H1 (cell line): Measurements from ENCODE around the gene H6PD. TPM values are rescaled to one million over a fixed set of nuclear protein-coding genes. Genes with fewer than 3 reads are reported as not detected.

Experiments
- CTCF ChIA-PET: fragments of 300-600 bp; sonication (Branson Sonifier 250); formaldehyde crosslinking; loops from one replicate; lab custom pipeline; 2021; ENCODE audit not compliant: partially characterized antibody; lab: Charles Lee
- POLR2A ChIA-PET: fragments of 300-600 bp; sonication (Branson Sonifier 250); formaldehyde crosslinking; loops from one replicate; lab custom pipeline; 2021; ENCODE audit warnings: inconsistent platforms; ENCODE audit not compliant: partially characterized antibody; lab: Charles Lee
- DNase-seq, 2 experiments: peaks; one replicate each; pipeline versions ENCODE4 v3.0.0 to v3.0.0-alpha.2; 2010 to 2022; ENCODE audit warnings: low spot score in 2 of 2, low read depth in 1 of 2, mixed read lengths in 1 of 2
- FAIRE-seq: peaks from 2 replicates; lab custom pipeline; 2011; peaks lifted over from hg19 to GRCh38; lab: Jason Lieb, UNC
- H2AFZ ChIP-seq: 2 replicates; pipeline ENCODE4 v1.8.1; 2012; ENCODE audit warnings: low read length, inconsistent platforms
- H2AK5ac ChIP-seq: 2 replicates; pipeline ENCODE4 v1.6.1; 2013; ENCODE audit warnings: low read depth, low read length
- H2BK120ac ChIP-seq: replicated peaks from 2 replicates; pipeline ENCODE3; 2013; ENCODE audit warnings: low read depth, low read length, inconsistent platforms
- H2BK12ac ChIP-seq: 2 replicates; pipeline ENCODE4 v1.6.1; 2013; ENCODE audit warnings: low read depth, low read length
- H2BK15ac ChIP-seq: 2 replicates; pipeline ENCODE4 v1.6.1; 2013; ENCODE audit warnings: low read length
- H2BK20ac ChIP-seq: 2 replicates; pipeline ENCODE4 v1.6.1; 2013; ENCODE audit warnings: low read length
- H2BK5ac ChIP-seq: 2 replicates; pipeline ENCODE4 v1.6.1; 2013; ENCODE audit warnings: low read depth, low read length
- H3K14ac ChIP-seq: 2 replicates; pipeline ENCODE4 v1.6.1; 2013; ENCODE audit warnings: inconsistent platforms; ENCODE audit not compliant: insufficient read length
- H3K18ac ChIP-seq: 2 replicates; pipeline ENCODE4 v1.6.1; 2013; ENCODE audit warnings: low read length; ENCODE audit errors: extremely low read depth
- H3K23ac ChIP-seq: 2 replicates; pipeline ENCODE4 v1.6.1; 2013; ENCODE audit warnings: inconsistent platforms; ENCODE audit not compliant: insufficient read length
- H3K23me2 ChIP-seq: 2 replicates; pipeline ENCODE4 v1.6.1; 2013; ENCODE audit warnings: low read depth, low read length
- H3K27ac ChIP-seq: 2 replicates; pipeline ENCODE4 v1.6.1; 2011; ENCODE audit warnings: low read depth, low read length, inconsistent platforms
- H3K27me3 ChIP-seq, 4 experiments: replicated peaks in 1 of 4; 1 replicate in 1 of 4; 2 replicates in 3 of 4; pipeline versions ENCODE4 v1.6.1 to v1.8.1; 2011 to 2013; ENCODE audit warnings: low read length in 3 of 4, mild to moderate bottlenecking in 3 of 4, inconsistent platforms in 2 of 4, mixed read lengths in 2 of 4, moderate library complexity in 1 of 4; ENCODE audit not compliant: control insufficient read depth in 3 of 4, insufficient read depth in 3 of 4; ENCODE audit errors: extremely low read depth in 1 of 4
- H3K36me3 ChIP-seq, 4 experiments: 2 replicates each; pipeline versions ENCODE4 v1.6.1 to v1.8.1; 2011 to 2013; ENCODE audit warnings: mild to moderate bottlenecking in 4 of 4, low read length in 3 of 4, moderate library complexity in 2 of 4, control low read depth in 1 of 4, inconsistent platforms in 1 of 4; ENCODE audit not compliant: insufficient read depth in 4 of 4, control insufficient read depth in 2 of 4
- H3K4ac ChIP-seq: replicated peaks from 2 replicates; pipeline ENCODE3; 2013; ENCODE audit warnings: low read length, low read depth, mixed read lengths, inconsistent platforms; ENCODE audit not compliant: insufficient read length
- H3K4me1 ChIP-seq, 4 experiments: replicated peaks in 1 of 4; 1 replicate in 1 of 4; 2 replicates in 3 of 4; pipeline versions ENCODE4 v1.6.1 to v1.8.1; 2011 to 2013; ENCODE audit warnings: low read length in 3 of 4, inconsistent platforms in 2 of 4, mixed read lengths in 1 of 4; ENCODE audit not compliant: insufficient read depth in 4 of 4, control insufficient read depth in 3 of 4
- H3K4me2 ChIP-seq, 2 experiments: 2 replicates each; pipeline versions ENCODE4 v1.6.1 to v1.8.1; 2011 to 2013; ENCODE audit warnings: low read depth in 2 of 2, low read length in 2 of 2, control low read depth in 1 of 2, inconsistent platforms in 1 of 2, mild to moderate bottlenecking in 1 of 2; ENCODE audit not compliant: insufficient read depth in 1 of 2
- H3K4me3 ChIP-seq, 4 experiments: fragments of 200-600, 300-600 bp in 1 of 4; sonication (generic), shearing (Covaris generic), sonication (Bioruptor Twin) in 1 of 4; 2 replicates each; pipeline versions ENCODE4 v1.5.1 to v1.8.1; 2011 to 2016; ENCODE audit warnings: low read length in 4 of 4, low read depth in 3 of 4, control low read depth in 2 of 4, inconsistent platforms in 2 of 4, mild to moderate bottlenecking in 2 of 4, mixed read lengths in 1 of 4, moderate library complexity in 1 of 4; ENCODE audit not compliant: insufficient read depth in 2 of 4; ENCODE audit errors: extremely low read depth in 1 of 4
- H3K56ac ChIP-seq: replicated peaks from 2 replicates; pipeline ENCODE3; 2013; ENCODE audit warnings: low read depth, mild to moderate bottlenecking, mixed read lengths, low read length, inconsistent platforms; ENCODE audit not compliant: insufficient read length
- H3K79me1 ChIP-seq: 2 replicates; pipeline ENCODE4 v1.6.1; 2013; ENCODE audit warnings: low read depth, low read length, control low read depth
- H3K79me2 ChIP-seq, 2 experiments: 2 replicates each; pipeline versions ENCODE4 v1.6.1 to v1.8.1; 2012 to 2013; ENCODE audit warnings: low read length in 2 of 2, mild to moderate bottlenecking in 2 of 2, inconsistent platforms in 1 of 2; ENCODE audit not compliant: insufficient read depth in 2 of 2, control insufficient read depth in 1 of 2
- H3K9ac ChIP-seq, 4 experiments: replicated peaks in 1 of 4; 1 replicate in 1 of 4; 2 replicates in 3 of 4; pipeline versions ENCODE4 v1.6.1 to v1.8.1; 2011 to 2013; ENCODE audit warnings: low read depth in 3 of 4, low read length in 3 of 4, control low read depth in 2 of 4, mild to moderate bottlenecking in 2 of 4, moderate library complexity in 2 of 4, inconsistent platforms in 1 of 4; ENCODE audit errors: extremely low read depth in 1 of 4
- H3K9me3 ChIP-seq, 2 experiments: 2 replicates each; pipeline versions ENCODE4 v1.6.1 to v1.8.1; 2012 to 2013; ENCODE audit warnings: mild to moderate bottlenecking in 2 of 2, moderate library complexity in 2 of 2, control low read depth in 1 of 2, inconsistent platforms in 1 of 2, low read depth in 1 of 2, low read length in 1 of 2, mixed read lengths in 1 of 2; ENCODE audit not compliant: insufficient read depth in 2 of 2
- H4K20me1 ChIP-seq, 2 experiments: replicated peaks in 1 of 2; 2 replicates each; pipeline versions ENCODE3 to v1.8.1; 2011 to 2013; ENCODE audit warnings: inconsistent platforms in 2 of 2, low read length in 2 of 2, mild to moderate bottlenecking in 1 of 2; ENCODE audit not compliant: insufficient read depth in 2 of 2, control insufficient read depth in 1 of 2
- H4K5ac ChIP-seq: 2 replicates; pipeline ENCODE4 v1.6.1; 2013; ENCODE audit warnings: low read length, low read depth, mixed read lengths, inconsistent platforms; ENCODE audit not compliant: insufficient read length
- H4K8ac ChIP-seq: 2 replicates; pipeline ENCODE4 v1.8.0; 2013; ENCODE audit warnings: mild to moderate bottlenecking, moderate library complexity, low read length, inconsistent platforms; ENCODE audit not compliant: insufficient read depth; ENCODE audit errors: extremely low read depth
- H4K91ac ChIP-seq: replicated peaks from 2 replicates; pipeline ENCODE3; 2013; ENCODE audit warnings: low read length, mixed read lengths, inconsistent platforms; ENCODE audit not compliant: insufficient read length
- ASH2L ChIP-seq: fragments of 200-600, 300-600 bp; sonication (generic); IDR thresholded peaks from one replicate; pipeline ENCODE4 v1.7.1; 2017; ENCODE audit warnings: low read length
- BRCA1 ChIP-seq: IDR thresholded peaks from 2 replicates; pipeline ENCODE4 v1.6.1; 2012; ENCODE audit warnings: low read depth, low read length, improper control_type of control experiment
- CEBPB ChIP-seq: IDR thresholded peaks from 2 replicates; pipeline ENCODE4 v1.6.1; 2012; ENCODE audit warnings: low read depth, low read length
- EP300 ChIP-seq, 2 experiments: IDR thresholded peaks; 1 replicate in 1 of 2; 2 replicates in 1 of 2; pipeline ENCODE4 v1.6.1; 2011 to 2012; ENCODE audit warnings: low read depth in 2 of 2, low read length in 2 of 2, mild to moderate bottlenecking in 2 of 2, borderline replicate concordance in 1 of 2, inconsistent platforms in 1 of 2, moderate library complexity in 1 of 2
- HDAC2 ChIP-seq, 2 experiments: fragments of 300-600 bp in 1 of 2; sonication (generic) in 1 of 2; IDR thresholded peaks; 2 replicates each; pipeline ENCODE4 v1.6.1; 2011 to 2012; ENCODE audit warnings: low read depth in 2 of 2, low read length in 2 of 2, mild to moderate bottlenecking in 2 of 2, moderate library complexity in 2 of 2, borderline replicate concordance in 1 of 2, inconsistent platforms in 1 of 2
- POLR2AphosphoS5 ChIP-seq: IDR thresholded peaks from 2 replicates; pipeline ENCODE4 v1.6.1; 2011; ENCODE audit warnings: low read depth, low read length
- POU5F1 ChIP-seq: IDR thresholded peaks from 2 replicates; pipeline ENCODE4 v1.6.1; 2011; ENCODE audit warnings: low read depth, mild to moderate bottlenecking, low read length, moderate library complexity
- RFX5 ChIP-seq: IDR thresholded peaks from 2 replicates; pipeline ENCODE4 v1.6.1; 2011; ENCODE audit warnings: low read depth, low read length, improper control_type of control experiment, borderline replicate concordance
- RXRA ChIP-seq: IDR thresholded peaks from 2 replicates; pipeline ENCODE4 v1.6.1; 2011; ENCODE audit warnings: low read depth, mild to moderate bottlenecking, low read length, moderate library complexity; ENCODE audit not compliant: insufficient read depth
- SAP30 ChIP-seq: fragments of 300-600 bp; sonication (generic); IDR thresholded peaks from 2 replicates; pipeline ENCODE4 v1.7.1; 2012; ENCODE audit warnings: low read length, moderate library complexity, mild to moderate bottlenecking, inconsistent platforms; ENCODE audit not compliant: insufficient read depth, insufficient replicate concordance
- SIRT6 ChIP-seq: IDR thresholded peaks from one replicate; pipeline ENCODE4 v1.7.1; 2012; ENCODE audit warnings: low read length, inconsistent platforms
- SP1 ChIP-seq: IDR thresholded peaks from 2 replicates; pipeline ENCODE4 v1.6.1; 2011; ENCODE audit warnings: low read depth, low read length
- TAF1 ChIP-seq: IDR thresholded peaks from 2 replicates; pipeline ENCODE4 v1.6.1; 2011; ENCODE audit warnings: mild to moderate bottlenecking, low read depth, low read length
- TAF7 ChIP-seq: optimal IDR thresholded peaks from 2 replicates; pipeline ENCODE3; 2011; ENCODE audit warnings: low read depth, mild to moderate bottlenecking, inconsistent platforms, low read length, moderate library complexity, borderline replicate concordance
- WGBS, 2 experiments: shearing (Covaris generic) in 1 of 2; methylation state at CpG; one replicate each; pipeline versions ENCODE4 v1.1.6 to v1.1.7; 2013 to 2015; ENCODE audit warnings: low lambda C conversion rate in 2 of 2, mixed read lengths in 2 of 2, inconsistent platforms in 1 of 2, low coverage in 1 of 2, missing lambda C conversion rate in 1 of 2; ENCODE audit not compliant: insufficient replicate concordance in 2 of 2, insufficient coverage in 1 of 2, insufficient read length in 1 of 2; ENCODE audit errors: extremely low coverage in 1 of 2, missing lambda C conversion rate in 1 of 2; 5-methylcytosine and 5-hydroxymethylcytosine counted together
- polyA plus RNA-seq, 7 experiments: library from polyadenylated mRNA; depleted of rRNA in 3 of 7; stranded (reverse) in 5 of 7; unstranded in 2 of 7; fragments of >200 nt in 5 of 7; fragments of 200-250 nt in 2 of 7; gene quantifications; 1 replicate in 5 of 7; 2 replicates in 1 of 7; 4 replicates in 1 of 7; pipeline versions ENCODE4 v1.2.1 to v1.2.3, GENCODE V29; 2011 to 2013; ENCODE audit warnings: missing spikeins in 2 of 7, mixed read lengths in 2 of 7
- total RNA-seq: library from RNA; stranded (reverse); fragmentation: NEBNext Ultra II Directional; extraction: Animal tissue kit (Norgen Biotek cat#: 25700); gene quantifications from 2 replicates; pipeline ENCODE4 v1.2.1, GENCODE V29; 2021

The H6PD gene
- total and polyA plus RNA-seq, 2 of the 8 experiments (the other 6 are each of a cell fraction or from before 2014, with no cell fraction given): 3.6 to 3.8 TPM

DNA sequence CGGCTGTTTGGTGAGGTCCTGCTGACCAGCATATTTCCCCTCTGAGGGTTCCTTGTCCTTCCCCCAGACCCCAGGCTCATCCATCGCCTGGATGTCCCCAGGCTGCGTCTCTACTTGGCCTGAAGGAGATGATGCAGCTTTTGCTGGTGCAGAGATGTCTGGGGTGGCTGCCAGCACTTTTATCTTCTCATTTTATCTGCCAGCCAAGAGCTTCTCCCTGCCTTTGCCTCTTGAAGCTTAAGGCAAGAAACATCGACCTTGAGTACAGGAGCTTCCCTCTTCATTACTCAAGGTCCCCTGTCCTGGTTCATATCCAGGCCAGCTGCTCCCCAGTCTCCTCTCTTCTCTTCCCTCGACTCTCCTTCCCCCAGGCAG, 9.2 kb upstream of the H6PD start:
- no peaks in the 10 kb centered on the region for H3K79me1 ChIP-seq
- no peak overlapping the region for H2BK5ac ChIP-seq
- no peaks in the 10 kb centered on the region for H3K27me3 ChIP-seq
- H3K36me3 ChIP-seq: no peaks in the 10 kb centered on the region
- no peaks in the 10 kb centered on the region for H3K23me2 ChIP-seq
- H4K20me1 ChIP-seq: no peaks in the 10 kb centered on the region
- ChIA-PET POLR2A (interaction anchor here (0.6 kb wide), 1 partner anchor 10 kb away, joined by 4 read pairs; no protein-coding TSS in a partner anchor), CTCF (interaction anchor here (0.6 to 2.3 kb wide), 6 partner anchors 9 to 199 kb away, joined by 3 to 10 read pairs (median 3); partner anchors contain the start of genes H6PD and SLC2A7)
- no peak overlapping the region for H2BK20ac ChIP-seq
- no peak overlapping the region for H2AK5ac ChIP-seq
- H3K4me2 ChIP-seq: no peak overlapping the region
- H3K4ac ChIP-seq: no peak overlapping the region
- no peak overlapping the region for H3K4me3 ChIP-seq
- no peak overlapping the region for H2BK120ac ChIP-seq
- H2BK15ac ChIP-seq: no peak overlapping the region
- WGBS, 2 experiments: 89% methylated on average over 5 of the region's 5 CpGs; no CpG with 5 or more reads in 1 of the 2 experiments
- H3K4me1 ChIP-seq: peaks cover 0 to 4% (median 0%) of the 10 kb centered on the region in 4 experiments; a peak in 1 of 7 replicates
- H3K14ac ChIP-seq: no peak overlapping the region
- no peaks in the 10 kb centered on the region for H3K79me2 ChIP-seq
- no peak overlapping the region for H2AFZ ChIP-seq
- no peak for FAIRE-seq
- H2BK12ac ChIP-seq: no peak overlapping the region
- H4K91ac ChIP-seq: no peak overlapping the region
- no peak overlapping the region for H3K23ac ChIP-seq
- H4K5ac ChIP-seq: no peak overlapping the region
- no peak overlapping the region for H3K56ac ChIP-seq
- H4K8ac ChIP-seq: 0 out of 2 replicates have a peak overlapping the region, but pooled peaks have one; percentile 43
- DNase-seq: no peak
- H3K9ac ChIP-seq: no peak overlapping the region
- H3K9me3 ChIP-seq: no peaks in the 10 kb centered on the region
- H3K27ac ChIP-seq: no peak overlapping the region
- peak overlapping the region; percentile 60 for H3K18ac ChIP-seq
- TF ChIP-seq TAF7 (no peak), SAP30 (no peak), RFX5 (no peak), EP300 (IDR thresholded peaks at IDR 0.05; ENCODE audit: borderline replicate concordance in 1 of 2, low read depth in 2 of 2, low read length in 2 of 2) (no peak), POU5F1 (no peak), POLR2AphosphoS5 (no peak), HDAC2 (IDR thresholded peaks at IDR 0.05; ENCODE audit: borderline replicate concordance in 1 of 2, low read depth in 2 of 2, low read length in 2 of 2) (no peak), TAF1 (no peak), SIRT6 (no peak), RXRA (no peak), BRCA1 (no peak), CEBPB (no peak), ASH2L (no peak), SP1 (no peak)
